Measurements from ENCODE around the gene TM4SF20. TPM values are rescaled to one million over a fixed set of nuclear protein-coding genes. Genes with fewer than 3 reads are reported as not detected.

TM4SF20 gene
- total and polyA plus RNA-seq, 2 experiments from 2014 or later, result not detected

DNA sequence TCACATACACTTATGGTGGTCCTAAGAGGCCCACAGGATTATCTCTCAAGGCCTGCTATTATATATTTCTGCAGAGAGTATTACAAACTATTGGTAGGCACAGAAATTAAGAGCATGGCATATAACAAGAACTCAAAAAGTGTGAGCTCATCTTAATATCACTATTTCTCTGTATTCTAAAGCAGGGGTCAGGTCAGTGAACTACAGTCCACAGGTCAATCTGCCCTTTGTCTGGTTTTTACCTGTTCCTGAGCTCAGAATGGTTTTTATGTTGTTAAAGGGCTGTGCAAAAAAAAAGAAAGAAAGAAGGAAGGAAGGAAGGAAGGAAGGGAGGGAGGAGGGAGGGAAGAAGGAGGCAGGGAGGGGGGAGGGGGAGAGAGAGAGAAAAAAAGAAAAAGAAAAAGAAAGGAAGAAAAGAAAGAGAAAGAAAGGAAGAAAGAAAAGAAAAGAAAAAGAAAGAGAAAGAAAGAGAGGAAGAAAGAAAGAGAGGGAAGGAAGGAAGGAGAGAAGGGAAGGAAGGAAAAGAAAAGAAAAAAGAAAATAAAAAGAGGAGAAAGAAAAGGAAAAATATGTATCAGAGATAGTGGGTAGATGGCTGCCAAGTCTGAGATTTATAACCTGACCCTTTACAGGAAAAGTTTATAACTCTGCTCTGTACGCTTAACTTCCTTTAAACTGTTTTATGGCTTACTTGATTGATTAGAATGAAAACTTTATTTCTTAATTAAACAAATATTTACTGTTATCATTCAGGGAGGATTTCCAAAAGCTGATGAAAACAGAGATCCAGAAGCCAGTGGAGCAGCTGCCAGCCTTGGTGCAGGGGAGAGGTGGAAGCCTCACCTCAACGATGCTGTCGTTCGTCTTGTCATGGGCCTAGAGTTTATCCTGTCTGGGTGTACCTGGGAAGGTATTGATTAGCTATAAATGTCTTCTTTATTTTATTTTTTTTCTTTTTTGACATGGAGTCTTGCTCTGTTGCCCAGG lies 19.9 kb upstream of the TM4SF20 start:
- H3K27ac ChIP-seq (ENCODE audit: low read depth), result no peak overlapping the region
- peaks cover 4% of the 10 kb centered on the region for H3K4me1 ChIP-seq (ENCODE audit: insufficient read depth)
- no peak overlapping the region for H3K4me3 Mint-ChIP-seq
- H3F3A ChIP-seq (replicated peaks; ENCODE audit: low read depth), result no peaks in the 10 kb centered on the region
- no peak overlapping the region for H3K4me3 ChIP-seq
- H3K4me2 ChIP-seq, result no peak overlapping the region
- H3K9me3 Mint-ChIP-seq, result peaks cover 4% of the 10 kb centered on the region; the same call in 1 of the 3 replicates
- no peaks in the 10 kb centered on the region for H3K36me3 ChIP-seq (ENCODE audit: insufficient read depth)
- no peak overlapping the region for H2AFZ ChIP-seq
- ATAC-seq (no peak), DNase-seq (ENCODE audit: low spot score) (no peak)
- peaks cover 4% of the 10 kb centered on the region for H3K27me3 Mint-ChIP-seq (ENCODE audit: insufficient read depth, low read depth, poor library complexity)
- H3K27ac Mint-ChIP-seq, result no peak overlapping the region
- no peaks in the 10 kb centered on the region for H3K9me2 ChIP-seq (ENCODE audit: insufficient read depth)
- H4K20me1 ChIP-seq (replicated peaks; ENCODE audit: insufficient read depth), result no peaks in the 10 kb centered on the region
- H3K4me1 Mint-ChIP-seq, result peaks cover 3% of the 10 kb centered on the region; the same call in 1 of the 3 replicates
- no peaks in the 10 kb centered on the region for H3K27me3 ChIP-seq (ENCODE audit: insufficient read depth)
- no peaks in the 10 kb centered on the region; the same call in 2 of the 3 replicates for H3K36me3 Mint-ChIP-seq (ENCODE audit: low read depth)
- TF ChIP-seq STAT1 (IDR thresholded peaks at IDR 0.05; ENCODE audit: unreplicated experiment) (no peak), ZNF331 (CRISPR knock-in tag; IDR thresholded peaks at IDR 0.05; ENCODE audit: low read depth) (no peak)
- H3K79me2 ChIP-seq (replicated peaks; ENCODE audit: insufficient read depth), result no peaks in the 10 kb centered on the region

DNA sequence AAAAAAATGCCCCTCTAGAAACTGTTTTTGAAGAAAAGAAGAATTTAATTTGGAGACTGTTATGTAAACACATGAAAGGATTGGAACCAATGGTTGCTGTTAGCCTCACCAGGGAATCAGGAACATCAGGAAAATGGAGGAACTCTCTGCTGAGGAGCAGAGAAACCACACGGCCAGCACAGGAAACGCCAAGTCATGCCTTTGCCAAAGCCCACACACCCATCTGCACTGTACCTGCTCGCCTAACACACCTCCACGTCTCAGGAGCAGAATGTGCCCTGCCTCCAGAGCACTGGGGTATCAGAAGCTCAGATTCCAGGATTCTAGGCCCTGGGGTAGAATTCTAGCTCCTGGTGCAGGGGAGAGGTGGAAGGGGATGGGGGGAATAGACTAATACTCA lies 18.5 kb upstream of the TM4SF20 start:
- H3K27ac Mint-ChIP-seq, result peak overlapping the region; percentile 39; the same call in 1 of the 2 replicates
- peak overlapping the region; percentile 93 for H2AFZ ChIP-seq
- TF ChIP-seq ZNF331 (CRISPR knock-in tag; IDR thresholded peaks at IDR 0.05; ENCODE audit: low read depth) (no peak), POLR2AphosphoS5 (IDR thresholded peaks at IDR 0.05; ENCODE audit: low read depth) (no peak), STAT1 (IDR thresholded peaks at IDR 0.05; ENCODE audit: unreplicated experiment) (no peak), JUNB (IDR thresholded peaks at IDR 0.05; ENCODE audit: unreplicated experiment) (no peak), NANOG (IDR thresholded peaks at IDR 0.05; ENCODE audit: borderline replicate concordance) (no peak)
- TF ChIP-seq, protein P1, sequence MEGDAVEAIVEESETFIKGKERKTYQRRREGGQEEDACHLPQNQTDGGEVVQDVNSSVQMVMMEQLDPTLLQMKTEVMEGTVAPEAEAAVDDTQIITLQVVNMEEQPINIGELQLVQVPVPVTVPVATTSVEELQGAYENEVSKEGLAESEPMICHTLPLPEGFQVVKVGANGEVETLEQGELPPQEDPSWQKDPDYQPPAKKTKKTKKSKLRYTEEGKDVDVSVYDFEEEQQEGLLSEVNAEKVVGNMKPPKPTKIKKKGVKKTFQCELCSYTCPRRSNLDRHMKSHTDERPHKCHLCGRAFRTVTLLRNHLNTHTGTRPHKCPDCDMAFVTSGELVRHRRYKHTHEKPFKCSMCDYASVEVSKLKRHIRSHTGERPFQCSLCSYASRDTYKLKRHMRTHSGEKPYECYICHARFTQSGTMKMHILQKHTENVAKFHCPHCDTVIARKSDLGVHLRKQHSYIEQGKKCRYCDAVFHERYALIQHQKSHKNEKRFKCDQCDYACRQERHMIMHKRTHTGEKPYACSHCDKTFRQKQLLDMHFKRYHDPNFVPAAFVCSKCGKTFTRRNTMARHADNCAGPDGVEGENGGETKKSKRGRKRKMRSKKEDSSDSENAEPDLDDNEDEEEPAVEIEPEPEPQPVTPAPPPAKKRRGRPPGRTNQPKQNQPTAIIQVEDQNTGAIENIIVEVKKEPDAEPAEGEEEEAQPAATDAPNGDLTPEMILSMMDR (conservative IDR thresholded peaks at IDR 0.05; ENCODE audit: low read depth in 2 of 2), result no peak
- TF ChIP-seq, protein P2, sequence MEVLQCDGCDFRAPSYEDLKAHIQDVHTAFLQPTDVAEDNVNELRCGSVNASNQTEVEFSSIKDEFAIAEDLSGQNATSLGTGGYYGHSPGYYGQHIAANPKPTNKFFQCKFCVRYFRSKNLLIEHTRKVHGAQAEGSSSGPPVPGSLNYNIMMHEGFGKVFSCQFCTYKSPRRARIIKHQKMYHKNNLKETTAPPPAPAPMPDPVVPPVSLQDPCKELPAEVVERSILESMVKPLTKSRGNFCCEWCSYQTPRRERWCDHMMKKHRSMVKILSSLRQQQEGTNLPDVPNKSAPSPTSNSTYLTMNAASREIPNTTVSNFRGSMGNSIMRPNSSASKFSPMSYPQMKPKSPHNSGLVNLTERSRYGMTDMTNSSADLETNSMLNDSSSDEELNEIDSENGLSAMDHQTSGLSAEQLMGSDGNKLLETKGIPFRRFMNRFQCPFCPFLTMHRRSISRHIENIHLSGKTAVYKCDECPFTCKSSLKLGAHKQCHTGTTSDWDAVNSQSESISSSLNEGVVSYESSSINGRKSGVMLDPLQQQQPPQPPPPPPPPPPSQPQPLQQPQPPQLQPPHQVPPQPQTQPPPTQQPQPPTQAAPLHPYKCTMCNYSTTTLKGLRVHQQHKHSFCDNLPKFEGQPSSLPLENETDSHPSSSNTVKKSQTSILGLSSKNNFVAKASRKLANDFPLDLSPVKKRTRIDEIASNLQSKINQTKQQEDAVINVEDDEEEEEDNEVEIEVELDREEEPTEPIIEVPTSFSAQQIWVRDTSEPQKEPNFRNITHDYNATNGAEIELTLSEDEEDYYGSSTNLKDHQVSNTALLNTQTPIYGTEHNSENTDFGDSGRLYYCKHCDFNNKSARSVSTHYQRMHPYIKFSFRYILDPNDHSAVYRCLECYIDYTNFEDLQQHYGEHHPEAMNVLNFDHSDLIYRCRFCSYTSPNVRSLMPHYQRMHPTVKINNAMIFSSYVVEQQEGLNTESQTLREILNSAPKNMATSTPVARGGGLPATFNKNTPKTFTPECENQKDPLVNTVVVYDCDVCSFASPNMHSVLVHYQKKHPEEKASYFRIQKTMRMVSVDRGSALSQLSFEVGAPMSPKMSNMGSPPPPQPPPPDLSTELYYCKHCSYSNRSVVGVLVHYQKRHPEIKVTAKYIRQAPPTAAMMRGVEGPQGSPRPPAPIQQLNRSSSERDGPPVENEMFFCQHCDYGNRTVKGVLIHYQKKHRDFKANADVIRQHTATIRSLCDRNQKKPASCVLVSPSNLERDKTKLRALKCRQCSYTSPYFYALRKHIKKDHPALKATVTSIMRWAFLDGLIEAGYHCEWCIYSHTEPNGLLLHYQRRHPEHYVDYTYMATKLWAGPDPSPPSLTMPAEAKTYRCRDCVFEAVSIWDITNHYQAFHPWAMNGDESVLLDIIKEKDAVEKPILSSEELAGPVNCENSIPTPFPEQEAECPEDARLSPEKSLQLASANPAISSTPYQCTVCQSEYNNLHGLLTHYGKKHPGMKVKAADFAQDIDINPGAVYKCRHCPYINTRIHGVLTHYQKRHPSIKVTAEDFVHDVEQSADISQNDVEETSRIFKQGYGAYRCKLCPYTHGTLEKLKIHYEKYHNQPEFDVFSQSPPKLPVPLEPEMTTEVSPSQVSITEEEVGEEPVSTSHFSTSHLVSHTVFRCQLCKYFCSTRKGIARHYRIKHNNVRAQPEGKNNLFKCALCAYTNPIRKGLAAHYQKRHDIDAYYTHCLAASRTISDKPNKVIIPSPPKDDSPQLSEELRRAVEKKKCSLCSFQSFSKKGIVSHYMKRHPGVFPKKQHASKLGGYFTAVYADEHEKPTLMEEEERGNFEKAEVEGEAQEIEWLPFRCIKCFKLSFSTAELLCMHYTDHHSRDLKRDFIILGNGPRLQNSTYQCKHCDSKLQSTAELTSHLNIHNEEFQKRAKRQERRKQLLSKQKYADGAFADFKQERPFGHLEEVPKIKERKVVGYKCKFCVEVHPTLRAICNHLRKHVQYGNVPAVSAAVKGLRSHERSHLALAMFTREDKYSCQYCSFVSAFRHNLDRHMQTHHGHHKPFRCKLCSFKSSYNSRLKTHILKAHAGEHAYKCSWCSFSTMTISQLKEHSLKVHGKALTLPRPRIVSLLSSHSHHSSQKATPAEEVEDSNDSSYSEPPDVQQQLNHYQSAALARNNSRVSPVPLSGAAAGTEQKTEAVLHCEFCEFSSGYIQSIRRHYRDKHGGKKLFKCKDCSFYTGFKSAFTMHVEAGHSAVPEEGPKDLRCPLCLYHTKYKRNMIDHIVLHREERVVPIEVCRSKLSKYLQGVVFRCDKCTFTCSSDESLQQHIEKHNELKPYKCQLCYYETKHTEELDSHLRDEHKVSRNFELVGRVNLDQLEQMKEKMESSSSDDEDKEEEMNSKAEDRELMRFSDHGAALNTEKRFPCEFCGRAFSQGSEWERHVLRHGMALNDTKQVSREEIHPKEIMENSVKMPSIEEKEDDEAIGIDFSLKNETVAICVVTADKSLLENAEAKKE (CRISPR knock-in tag; IDR thresholded peaks at IDR 0.05), result no peak
- TF ChIP-seq, protein P3, sequence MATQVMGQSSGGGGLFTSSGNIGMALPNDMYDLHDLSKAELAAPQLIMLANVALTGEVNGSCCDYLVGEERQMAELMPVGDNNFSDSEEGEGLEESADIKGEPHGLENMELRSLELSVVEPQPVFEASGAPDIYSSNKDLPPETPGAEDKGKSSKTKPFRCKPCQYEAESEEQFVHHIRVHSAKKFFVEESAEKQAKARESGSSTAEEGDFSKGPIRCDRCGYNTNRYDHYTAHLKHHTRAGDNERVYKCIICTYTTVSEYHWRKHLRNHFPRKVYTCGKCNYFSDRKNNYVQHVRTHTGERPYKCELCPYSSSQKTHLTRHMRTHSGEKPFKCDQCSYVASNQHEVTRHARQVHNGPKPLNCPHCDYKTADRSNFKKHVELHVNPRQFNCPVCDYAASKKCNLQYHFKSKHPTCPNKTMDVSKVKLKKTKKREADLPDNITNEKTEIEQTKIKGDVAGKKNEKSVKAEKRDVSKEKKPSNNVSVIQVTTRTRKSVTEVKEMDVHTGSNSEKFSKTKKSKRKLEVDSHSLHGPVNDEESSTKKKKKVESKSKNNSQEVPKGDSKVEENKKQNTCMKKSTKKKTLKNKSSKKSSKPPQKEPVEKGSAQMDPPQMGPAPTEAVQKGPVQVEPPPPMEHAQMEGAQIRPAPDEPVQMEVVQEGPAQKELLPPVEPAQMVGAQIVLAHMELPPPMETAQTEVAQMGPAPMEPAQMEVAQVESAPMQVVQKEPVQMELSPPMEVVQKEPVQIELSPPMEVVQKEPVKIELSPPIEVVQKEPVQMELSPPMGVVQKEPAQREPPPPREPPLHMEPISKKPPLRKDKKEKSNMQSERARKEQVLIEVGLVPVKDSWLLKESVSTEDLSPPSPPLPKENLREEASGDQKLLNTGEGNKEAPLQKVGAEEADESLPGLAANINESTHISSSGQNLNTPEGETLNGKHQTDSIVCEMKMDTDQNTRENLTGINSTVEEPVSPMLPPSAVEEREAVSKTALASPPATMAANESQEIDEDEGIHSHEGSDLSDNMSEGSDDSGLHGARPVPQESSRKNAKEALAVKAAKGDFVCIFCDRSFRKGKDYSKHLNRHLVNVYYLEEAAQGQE (IDR thresholded peaks at IDR 0.05; ENCODE audit: unreplicated experiment), result no peak

More for the DNA sequence above, 18.5 kb upstream of the TM4SF20 start:
- H3K27ac ChIP-seq (ENCODE audit: low read depth), result no peak overlapping the region
- no peak overlapping the region for H3K4me3 Mint-ChIP-seq
- no peaks in the 10 kb centered on the region for H3K79me2 ChIP-seq (replicated peaks; ENCODE audit: insufficient read depth)
- H3K9me3 Mint-ChIP-seq, result no peaks in the 10 kb centered on the region
- H3K9me2 ChIP-seq (ENCODE audit: insufficient read depth), result no peaks in the 10 kb centered on the region
- no peaks in the 10 kb centered on the region for H3K36me3 ChIP-seq (ENCODE audit: insufficient read depth)
- H3K36me3 Mint-ChIP-seq (ENCODE audit: low read depth), result no peaks in the 10 kb centered on the region
- H3K4me1 ChIP-seq (ENCODE audit: insufficient read depth), result peaks cover 8% of the 10 kb centered on the region
- DNase-seq (ENCODE audit: low spot score), result no peak
- H3K4me3 ChIP-seq, result no peak overlapping the region
- no peaks in the 10 kb centered on the region for H3K27me3 ChIP-seq (ENCODE audit: insufficient read depth)
- peaks cover 10% of the 10 kb centered on the region for H3K4me1 Mint-ChIP-seq
- no peaks in the 10 kb centered on the region for H4K20me1 ChIP-seq (replicated peaks; ENCODE audit: insufficient read depth)
- H3F3A ChIP-seq (replicated peaks; ENCODE audit: low read depth), result no peaks in the 10 kb centered on the region
- no peak for ATAC-seq
- no peak overlapping the region for H3K4me2 ChIP-seq
- H3K27me3 Mint-ChIP-seq (ENCODE audit: insufficient read depth, low read depth, poor library complexity), result peaks cover 4% of the 10 kb centered on the region
